Spleen (tissue), 11 donors: ENCODE data around the gene RIMS3. TPM values are rescaled to one million over a fixed set of nuclear protein-coding genes. Genes with fewer than 3 reads are reported as not detected.

Experiments
- DNase-seq: peaks from one replicate; pipeline ENCODE4 v3.0.0-alpha.2; 2020
- H3K27ac ChIP-seq, 8 donors: fragments of 200-600 bp; sonication (generic) in 7 of 8; 1 replicate in 4 of 8; 2 replicates in 4 of 8; pipeline versions ENCODE4 v1.5.0 to v1.8.0; 2016 to 2021; ENCODE audit warnings: inconsistent platforms in 4 of 8, mild to moderate bottlenecking in 4 of 8, moderate library complexity in 1 of 8
- H3K27me3 ChIP-seq, 7 donors: fragments of 200-600 bp; sonication (generic) in 6 of 7; replicated peaks in 1 of 7; 1 replicate in 4 of 7; 2 replicates in 3 of 7; pipeline versions ENCODE4 v1.5.0 to v1.8.0; 2016 to 2021; ENCODE audit warnings: inconsistent platforms in 3 of 7, mild to moderate bottlenecking in 1 of 7
- H3K36me3 ChIP-seq, 6 donors: fragments of 200-600 bp; sonication (generic) in 5 of 6; 1 replicate in 4 of 6; 2 replicates in 2 of 6; pipeline versions ENCODE4 v1.5.0 to v1.8.0; 2016 to 2021; ENCODE audit warnings: inconsistent platforms in 2 of 6
- H3K4me1 ChIP-seq, 6 donors: fragments of 200-600 bp; sonication (generic) in 5 of 6; 1 replicate in 3 of 6; 2 replicates in 3 of 6; pipeline versions ENCODE4 v1.5.0 to v1.8.0; 2016 to 2021; ENCODE audit warnings: inconsistent platforms in 3 of 6
- H3K4me3 ChIP-seq, 8 donors: fragments of 200-600 bp; sonication (generic) in 7 of 8; 1 replicate in 4 of 8; 2 replicates in 4 of 8; pipeline versions ENCODE4 v1.5.0 to v1.8.0; 2016 to 2021; ENCODE audit warnings: inconsistent platforms in 4 of 8, mild to moderate bottlenecking in 4 of 8, moderate library complexity in 2 of 8
- H3K9me3 ChIP-seq, 8 donors: fragments of 200-600 bp; sonication (generic) in 7 of 8; 1 replicate in 4 of 8; 2 replicates in 4 of 8; pipeline versions ENCODE4 v1.5.0 to v1.8.0; 2016 to 2021; ENCODE audit warnings: inconsistent platforms in 4 of 8
- CTCF ChIP-seq, 11 experiments: fragments of 200-600 bp in 7 of 11; fragments of 450-650 bp in 4 of 11; sonication (generic) in 4 of 11; IDR thresholded peaks in 8 of 11; conservative IDR thresholded peaks in 3 of 11; 1 replicate in 7 of 11; 2 replicates in 4 of 11; pipeline versions ENCODE4 v1.4.0 to v1.8.0; 2016 to 2021; ENCODE audit warnings: antibody characterized with exemption in 11 of 11, inconsistent platforms in 4 of 11, mild to moderate bottlenecking in 1 of 11
- POLR2A ChIP-seq, 3 donors: fragments of 450-650 bp; IDR thresholded peaks; one replicate each; pipeline ENCODE4 v1.5.1; 2017; ENCODE audit warnings: antibody characterized with exemption in 3 of 3, mild to moderate bottlenecking in 1 of 3
- POLR2AphosphoS5 ChIP-seq, 3 donors: sonication (generic); formaldehyde crosslinking; IDR thresholded peaks; one replicate each; pipeline ENCODE4 v1.5.1; 2017; ENCODE audit warnings: antibody characterized with exemption in 3 of 3
- WGBS, 5 donors: extraction: QIAGEN DNeasy Blood & Tissue Kit in 3 of 5; methylation state at CpG; one replicate each; pipeline versions ENCODE4 v1.1.5 to v1.1.7; 2013 to 2018; 5-methylcytosine and 5-hydroxymethylcytosine counted together
- intact Hi-C: fragments of 100-400 bp; cut with DNase I; formaldehyde crosslinking; loops from one replicate; pipeline ENCODE4 v1.15.0; 2023; ENCODE audit warnings: low total_unique reads
- polyA plus RNA-seq, 3 donors: library from polyadenylated mRNA; stranded (reverse); fragments of 200-250 nt; gene quantifications; one replicate each; pipeline ENCODE4 v1.2.1, GENCODE V29; 2013
- total RNA-seq, 7 donors: library from RNA; depleted of rRNA in 3 of 7; stranded (reverse); fragments of >200 nt in 3 of 7; fragmentation: NEBNext Ultra II Directional in 4 of 7; extraction: Animal tissue kit (Norgen Biotek cat#: 25700) in 4 of 7; gene quantifications; one replicate each; pipeline versions ENCODE4 v1.1.0 to v1.2.1, GENCODE V29; 2016 to 2021
- donor health status: healthy with polysubstance abuse.
- donor health status: DM: no; HTN: no; CAD: no; lungs with moderate emphysema.
- donor health status: DM: no; HTN: no; CAD: no.
- donor health status: Bipolar disorder and iron deficiency.
- donor health status: healthy.
- donor health status: DM: no; HTN: no; CAD: no.
- donor health status: DM: yes; HTN: yes; CAD: no.

Gene RIMS3
- total and polyA plus RNA-seq, 10 donors: 0.30 to 6.9 (median 2.7) TPM

- no peak for DNase-seq
- intact Hi-C loops: no loop called here
- no peaks in the 10 kb centered on the region for H3K9me3 ChIP-seq
- no peaks in the 10 kb centered on the region for H3K27me3 ChIP-seq
- H3K4me3 ChIP-seq: no peak overlapping the region
- H3K27ac ChIP-seq: peak overlapping the region in 3 of 8 donors; percentile 1 to 65 (median 32)
- peaks cover 0 to 19% (median under 1%) of the 10 kb centered on the region in 6 donors for H3K4me1 ChIP-seq
- 70 to 88% (median 72%) methylated on average over 9 of the region's 9 CpGs for WGBS, 5 donors
- H3K36me3 ChIP-seq: peaks cover 0 to 6% (median 0%) of the 10 kb centered on the region in 6 donors
- TF ChIP-seq POLR2A (IDR thresholded peaks at IDR 0.05) (no peak), POLR2AphosphoS5 (IDR thresholded peaks at IDR 0.05) (no peak), CTCF (IDR thresholded peaks at IDR 0.05 in 8 of 11, conservative IDR thresholded peaks at IDR 0.05 in 3 of 11) (no peak)
These were observed 37.2 kb downstream of the RIMS3 start for GRCh38 chr1:40627987-40628902.

GRCh38 chr1:40626383-40626770 is 39.1 kb downstream of the RIMS3 start:
- Histone ChIP-seq H3K36me3 (peaks cover 0 to 6% (median 0%) of the 10 kb centered on the region in 6 donors), H3K27me3 (no peaks in the 10 kb centered on the region), H3K4me1 (peaks cover 0 to 15% (median 0%) of the 10 kb centered on the region in 6 donors), H3K27ac (no peak overlapping the region), H3K9me3 (no peaks in the 10 kb centered on the region), H3K4me3 (no peak overlapping the region)
- 84 to 98% (median 94%) methylated on average over 10 of the region's 10 CpGs for WGBS, 5 donors
- TF ChIP-seq CTCF (IDR thresholded peaks at IDR 0.05 in 8 of 11, conservative IDR thresholded peaks at IDR 0.05 in 3 of 11) (no peak), POLR2A (IDR thresholded peaks at IDR 0.05) (no peak), POLR2AphosphoS5 (IDR thresholded peaks at IDR 0.05) (no peak)
- intact Hi-C loops: no loop called here
- no peak for DNase-seq

GRCh38 chr1:40625476-40626382 is 39.8 kb downstream of the RIMS3 start:
- intact Hi-C loops: no loop called here
- no peaks in the 10 kb centered on the region for H3K9me3 ChIP-seq

More at GRCh38 chr1:40625476-40626382, 39.8 kb downstream of the RIMS3 start:
- TF ChIP-seq POLR2AphosphoS5 (IDR thresholded peaks at IDR 0.05) (no peak), CTCF (IDR thresholded peaks at IDR 0.05 in 8 of 11, conservative IDR thresholded peaks at IDR 0.05 in 3 of 11) (no peak), POLR2A (IDR thresholded peaks at IDR 0.05) (no peak)
- H3K27me3 ChIP-seq: no peaks in the 10 kb centered on the region
- WGBS, 5 donors: 65 to 78% (median 76%) methylated on average over 17 to 18 of the region's 18 CpGs
- no peak overlapping the region for H3K4me3 ChIP-seq
- H3K36me3 ChIP-seq: peaks cover 0 to 6% (median 0%) of the 10 kb centered on the region in 6 donors
- H3K27ac ChIP-seq: no peak overlapping the region
- peaks cover 0 to 14% (median 0%) of the 10 kb centered on the region in 6 donors for H3K4me1 ChIP-seq
- DNase-seq: no peak
